Measurements from ENCODE around the gene EPB41L4A. TPM values are rescaled to one million over a fixed set of nuclear protein-coding genes. Genes with fewer than 3 reads are reported as not detected.

EPB41L4A gene
- total RNA-seq, 2 donors from 2014 or later, result 7.7 to 9.9 TPM

DNA sequence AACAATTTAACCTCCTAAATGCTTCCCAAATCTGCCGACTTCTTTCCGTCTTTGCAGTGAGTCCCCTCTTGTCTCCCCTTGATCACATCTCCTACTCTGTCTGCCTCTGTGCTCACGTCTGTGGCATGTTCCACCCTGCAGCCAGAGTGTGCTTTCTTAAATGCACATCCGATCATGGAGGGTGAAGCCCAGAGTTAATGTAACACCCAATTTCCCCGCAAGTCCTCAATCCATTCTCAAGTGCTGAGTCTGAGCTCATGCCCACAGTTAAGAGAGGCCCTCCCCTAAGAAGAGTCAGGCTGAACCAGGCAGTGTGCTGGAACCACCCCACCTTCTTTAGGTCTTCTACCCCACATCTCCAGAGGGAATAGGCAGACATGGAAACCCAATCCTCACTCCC lies 164.8 kb downstream of the EPB41L4A start:
- H3K4me1 Mint-ChIP-seq, result no peaks in the 10 kb centered on the region
- WGBS, 2 experiments (ENCODE audit: insufficient coverage in 1 of 2, insufficient read length in 1 of 2), result 92 to 98% methylated on average over 5 of the region's 5 CpGs

DNA sequence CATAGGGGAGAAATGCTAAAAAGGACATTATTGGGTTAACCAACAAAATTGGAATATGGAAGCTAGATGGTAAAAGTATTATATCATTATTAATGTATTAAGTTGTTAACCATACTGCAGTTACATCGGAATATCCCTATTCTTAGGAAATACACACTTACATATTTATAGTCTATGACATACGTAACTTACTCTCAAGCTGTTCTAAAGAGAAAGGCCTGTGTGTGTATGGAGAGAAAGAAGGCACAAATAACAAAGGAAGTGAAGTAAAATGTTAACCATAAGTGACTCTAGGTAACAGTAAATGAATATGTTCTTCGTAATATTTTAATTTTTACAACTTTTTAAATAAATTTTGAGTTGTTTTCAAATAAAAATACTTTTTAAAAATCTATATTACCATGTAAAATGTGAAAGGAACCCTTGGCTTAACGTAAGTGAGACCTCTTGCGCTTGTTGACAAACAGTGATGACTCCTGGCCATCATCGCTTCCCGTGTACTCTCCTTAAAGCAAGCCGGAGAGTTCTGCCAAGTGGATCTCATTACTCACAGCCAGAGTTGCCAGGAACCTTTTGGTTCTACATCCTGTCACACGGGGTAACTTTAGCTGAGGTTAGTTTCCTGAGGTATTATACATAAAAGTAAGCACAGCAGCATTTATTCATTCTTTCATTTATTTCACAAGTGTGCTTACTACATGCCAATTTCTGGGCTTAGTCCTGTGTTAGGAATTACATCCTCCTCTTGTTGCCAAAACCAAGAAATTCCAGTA lies 165.4 kb downstream of the EPB41L4A start:
- Histone ChIP-seq H3K4me3 (ENCODE audit: low read length) (no peak overlapping the region), H3K27ac (ENCODE audit: low read depth, low read length) (no peak overlapping the region), H3K9me3 (ENCODE audit: control insufficient read depth, low read length) (no peaks in the 10 kb centered on the region), H3K36me3 (ENCODE audit: control insufficient read depth, insufficient read depth, low read length) (no peaks in the 10 kb centered on the region), H3K4me1 (ENCODE audit: control insufficient read depth, insufficient read depth, low read length) (no peaks in the 10 kb centered on the region), H3K27me3 (ENCODE audit: control insufficient read depth, insufficient read depth, low read length, poor library complexity, severe bottlenecking) (peaks cover 71% of the 10 kb centered on the region), H3K9ac (ENCODE audit: extremely low read depth, low read length, poor library complexity, severe bottlenecking) (no peak overlapping the region)
- no peak overlapping the region for H3K4me3 Mint-ChIP-seq
- WGBS, 2 experiments (ENCODE audit: insufficient coverage in 1 of 2, insufficient read length in 1 of 2), result 83 to 84% methylated on average over 3 to 7 of the region's 9 CpGs
- H3K27ac Mint-ChIP-seq, result no peak overlapping the region
- TF ChIP-seq, protein P1, sequence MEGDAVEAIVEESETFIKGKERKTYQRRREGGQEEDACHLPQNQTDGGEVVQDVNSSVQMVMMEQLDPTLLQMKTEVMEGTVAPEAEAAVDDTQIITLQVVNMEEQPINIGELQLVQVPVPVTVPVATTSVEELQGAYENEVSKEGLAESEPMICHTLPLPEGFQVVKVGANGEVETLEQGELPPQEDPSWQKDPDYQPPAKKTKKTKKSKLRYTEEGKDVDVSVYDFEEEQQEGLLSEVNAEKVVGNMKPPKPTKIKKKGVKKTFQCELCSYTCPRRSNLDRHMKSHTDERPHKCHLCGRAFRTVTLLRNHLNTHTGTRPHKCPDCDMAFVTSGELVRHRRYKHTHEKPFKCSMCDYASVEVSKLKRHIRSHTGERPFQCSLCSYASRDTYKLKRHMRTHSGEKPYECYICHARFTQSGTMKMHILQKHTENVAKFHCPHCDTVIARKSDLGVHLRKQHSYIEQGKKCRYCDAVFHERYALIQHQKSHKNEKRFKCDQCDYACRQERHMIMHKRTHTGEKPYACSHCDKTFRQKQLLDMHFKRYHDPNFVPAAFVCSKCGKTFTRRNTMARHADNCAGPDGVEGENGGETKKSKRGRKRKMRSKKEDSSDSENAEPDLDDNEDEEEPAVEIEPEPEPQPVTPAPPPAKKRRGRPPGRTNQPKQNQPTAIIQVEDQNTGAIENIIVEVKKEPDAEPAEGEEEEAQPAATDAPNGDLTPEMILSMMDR (conservative IDR thresholded peaks at IDR 0.05), result no peak
- H3K27me3 Mint-ChIP-seq (ENCODE audit: insufficient read depth), result peaks cover 46% of the 10 kb centered on the region
- H3K9me3 Mint-ChIP-seq, result no peaks in the 10 kb centered on the region
- H3K4me1 Mint-ChIP-seq, result no peaks in the 10 kb centered on the region
- no peak for DNase-seq
- no peaks in the 10 kb centered on the region for H3K36me3 Mint-ChIP-seq (ENCODE audit: low read depth)

More for the DNA sequence above, 164.8 kb downstream of the EPB41L4A start:
- DNase-seq, result no peak
- H3K36me3 ChIP-seq (ENCODE audit: control insufficient read depth, insufficient read depth, low read length), result no peaks in the 10 kb centered on the region
- no peak overlapping the region for H3K9ac ChIP-seq (ENCODE audit: extremely low read depth, low read length, poor library complexity, severe bottlenecking)
- no peak overlapping the region for H3K4me3 Mint-ChIP-seq
- no peaks in the 10 kb centered on the region for H3K9me3 ChIP-seq (ENCODE audit: control insufficient read depth, low read length)
- H3K36me3 Mint-ChIP-seq (ENCODE audit: low read depth), result no peaks in the 10 kb centered on the region
- H3K4me1 ChIP-seq (ENCODE audit: control insufficient read depth, insufficient read depth, low read length), result no peaks in the 10 kb centered on the region
- H3K27ac Mint-ChIP-seq, result no peak overlapping the region
- H3K27me3 ChIP-seq (ENCODE audit: control insufficient read depth, insufficient read depth, low read length, poor library complexity, severe bottlenecking), result peaks cover 78% of the 10 kb centered on the region
- H3K9me3 Mint-ChIP-seq, result no peaks in the 10 kb centered on the region
- no peak overlapping the region for H3K4me3 ChIP-seq (ENCODE audit: low read length)
- H3K27ac ChIP-seq (ENCODE audit: low read depth, low read length), result no peak overlapping the region
- peaks cover 50% of the 10 kb centered on the region for H3K27me3 Mint-ChIP-seq (ENCODE audit: insufficient read depth)
- TF ChIP-seq, protein P1 (conservative IDR thresholded peaks at IDR 0.05), result no peak

DNA sequence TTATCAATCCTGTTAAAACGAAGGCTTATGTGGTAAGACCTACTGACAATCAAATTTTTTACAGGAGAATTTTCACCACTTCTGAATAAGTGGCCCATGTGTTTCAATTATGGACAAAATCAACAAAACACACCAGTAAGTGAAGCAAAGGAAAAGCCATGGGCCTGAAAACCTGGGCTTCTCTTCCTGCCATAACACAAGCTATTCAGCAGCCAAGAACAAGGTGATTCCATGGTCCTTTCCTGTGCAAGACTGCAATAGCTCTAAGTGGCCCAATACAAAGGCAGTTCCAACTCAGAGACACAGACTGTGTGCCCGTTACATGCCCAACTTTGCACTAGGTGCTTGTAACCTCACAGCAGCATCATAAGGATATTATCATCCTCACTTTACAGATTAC lies 168.5 kb downstream of the EPB41L4A start:
- no peak overlapping the region for H3K9ac ChIP-seq (ENCODE audit: extremely low read depth, low read length, poor library complexity, severe bottlenecking)

More for the DNA sequence above, 168.5 kb downstream of the EPB41L4A start:
- Histone ChIP-seq H3K27ac (ENCODE audit: low read depth, low read length) (no peak overlapping the region), H3K27me3 (ENCODE audit: control insufficient read depth, insufficient read depth, low read length, poor library complexity, severe bottlenecking) (peaks cover 57% of the 10 kb centered on the region), H3K36me3 (ENCODE audit: control insufficient read depth, insufficient read depth, low read length) (no peaks in the 10 kb centered on the region), H3K4me1 (ENCODE audit: control insufficient read depth, insufficient read depth, low read length) (no peaks in the 10 kb centered on the region), H3K4me3 (ENCODE audit: low read length) (no peak overlapping the region), H3K9me3 (ENCODE audit: control insufficient read depth, low read length) (no peaks in the 10 kb centered on the region)
- Mint-ChIP-seq H3K36me3 (ENCODE audit: low read depth) (no peaks in the 10 kb centered on the region), H3K4me3 (no peak overlapping the region), H3K9me3 (no peaks in the 10 kb centered on the region), H3K27me3 (ENCODE audit: insufficient read depth) (peaks cover 33% of the 10 kb centered on the region), H3K4me1 (peaks cover 7% of the 10 kb centered on the region), H3K27ac (no peak overlapping the region)
- DNase-seq, result no peak
- 92 to 100% methylated on average over 1 to 2 of the region's 2 CpGs for WGBS, 2 experiments (ENCODE audit: insufficient coverage in 1 of 2, insufficient read length in 1 of 2)
- TF ChIP-seq, protein P1 (conservative IDR thresholded peaks at IDR 0.05), result no peak

Measured in endodermal cell (in vitro differentiated cells).